Cardiac fibroblast (primary cell): Measurements from ENCODE around the gene ORAI1.
"Not testable (repeated sequence)": the region's sequence is repeated elsewhere in the genome, so short reads cannot be mapped to it uniquely, and the experiment has no call there.

Source experiments
- DNase-seq, 2 donors: peaks; one replicate each; pipeline versions ENCODE4 v3.0.0 to v3.0.0-alpha.2; 2010; ENCODE audit warnings: low read depth in 2 of 2
- H3K4me3 ChIP-seq, 2 donors: replicated peaks in 1 of 2; 1 replicate in 1 of 2; 2 replicates in 1 of 2; pipeline ENCODE4 v1.5.1; 2011; ENCODE audit warnings: low read depth in 2 of 2, low read length in 2 of 2, mild to moderate bottlenecking in 2 of 2, moderate library complexity in 1 of 2
- TF ChIP-seq, protein P1 (sequence below): IDR thresholded peaks from one replicate; pipeline ENCODE4 v1.5.1; 2011; ENCODE audit warnings: low read depth, mild to moderate bottlenecking, low read length, inconsistent platforms

ORAI1 gene

DNA sequence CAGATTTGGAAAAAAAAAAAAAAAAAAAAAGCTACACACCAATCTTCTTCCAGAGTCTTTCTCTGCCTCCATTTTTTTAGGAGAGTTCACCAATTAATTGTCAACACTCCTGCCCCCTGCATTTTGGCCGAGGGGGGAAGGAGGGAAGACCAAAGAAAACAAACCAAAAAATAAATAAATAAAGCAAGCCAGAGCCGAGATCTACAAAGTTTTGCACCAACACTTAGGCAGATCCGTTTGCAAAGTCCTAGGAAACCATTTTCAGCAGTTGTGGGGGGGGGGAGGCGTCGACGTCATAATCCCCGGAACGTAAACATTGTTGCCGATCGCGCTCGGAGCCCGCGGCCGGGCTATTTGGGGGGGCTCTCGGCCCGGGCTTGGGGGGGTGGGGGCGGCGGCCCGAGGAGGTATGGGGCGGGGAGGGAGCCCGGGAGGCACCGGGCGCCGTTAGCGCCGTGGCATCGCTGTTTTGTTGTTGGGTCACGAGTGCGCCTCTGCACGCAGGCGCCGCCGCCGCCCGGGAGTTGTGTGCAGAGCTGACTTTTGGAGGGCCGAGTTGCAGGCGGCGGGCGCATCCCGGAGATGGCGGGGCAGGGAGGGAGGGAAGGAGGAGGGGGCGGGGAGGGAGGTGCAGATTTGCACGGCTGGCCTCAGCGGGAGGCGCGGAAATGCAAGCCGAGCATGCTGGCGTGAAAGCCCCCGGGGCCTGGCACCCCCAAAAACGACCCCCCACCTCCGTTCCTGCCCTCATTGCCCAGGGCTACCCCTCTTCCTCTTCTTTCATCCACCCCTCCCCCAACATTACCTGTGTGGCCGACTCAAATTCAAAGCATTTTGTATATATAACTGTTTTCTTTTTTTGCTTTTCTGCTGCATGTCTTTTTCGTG is 46.1 kb upstream of the ORAI1 start:
- peak; percentile 62 to 72 for DNase-seq
- TF ChIP-seq, protein P1, sequence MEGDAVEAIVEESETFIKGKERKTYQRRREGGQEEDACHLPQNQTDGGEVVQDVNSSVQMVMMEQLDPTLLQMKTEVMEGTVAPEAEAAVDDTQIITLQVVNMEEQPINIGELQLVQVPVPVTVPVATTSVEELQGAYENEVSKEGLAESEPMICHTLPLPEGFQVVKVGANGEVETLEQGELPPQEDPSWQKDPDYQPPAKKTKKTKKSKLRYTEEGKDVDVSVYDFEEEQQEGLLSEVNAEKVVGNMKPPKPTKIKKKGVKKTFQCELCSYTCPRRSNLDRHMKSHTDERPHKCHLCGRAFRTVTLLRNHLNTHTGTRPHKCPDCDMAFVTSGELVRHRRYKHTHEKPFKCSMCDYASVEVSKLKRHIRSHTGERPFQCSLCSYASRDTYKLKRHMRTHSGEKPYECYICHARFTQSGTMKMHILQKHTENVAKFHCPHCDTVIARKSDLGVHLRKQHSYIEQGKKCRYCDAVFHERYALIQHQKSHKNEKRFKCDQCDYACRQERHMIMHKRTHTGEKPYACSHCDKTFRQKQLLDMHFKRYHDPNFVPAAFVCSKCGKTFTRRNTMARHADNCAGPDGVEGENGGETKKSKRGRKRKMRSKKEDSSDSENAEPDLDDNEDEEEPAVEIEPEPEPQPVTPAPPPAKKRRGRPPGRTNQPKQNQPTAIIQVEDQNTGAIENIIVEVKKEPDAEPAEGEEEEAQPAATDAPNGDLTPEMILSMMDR: no peak
- H3K4me3 ChIP-seq: peak overlapping the region; percentile 63 to 65

DNA sequence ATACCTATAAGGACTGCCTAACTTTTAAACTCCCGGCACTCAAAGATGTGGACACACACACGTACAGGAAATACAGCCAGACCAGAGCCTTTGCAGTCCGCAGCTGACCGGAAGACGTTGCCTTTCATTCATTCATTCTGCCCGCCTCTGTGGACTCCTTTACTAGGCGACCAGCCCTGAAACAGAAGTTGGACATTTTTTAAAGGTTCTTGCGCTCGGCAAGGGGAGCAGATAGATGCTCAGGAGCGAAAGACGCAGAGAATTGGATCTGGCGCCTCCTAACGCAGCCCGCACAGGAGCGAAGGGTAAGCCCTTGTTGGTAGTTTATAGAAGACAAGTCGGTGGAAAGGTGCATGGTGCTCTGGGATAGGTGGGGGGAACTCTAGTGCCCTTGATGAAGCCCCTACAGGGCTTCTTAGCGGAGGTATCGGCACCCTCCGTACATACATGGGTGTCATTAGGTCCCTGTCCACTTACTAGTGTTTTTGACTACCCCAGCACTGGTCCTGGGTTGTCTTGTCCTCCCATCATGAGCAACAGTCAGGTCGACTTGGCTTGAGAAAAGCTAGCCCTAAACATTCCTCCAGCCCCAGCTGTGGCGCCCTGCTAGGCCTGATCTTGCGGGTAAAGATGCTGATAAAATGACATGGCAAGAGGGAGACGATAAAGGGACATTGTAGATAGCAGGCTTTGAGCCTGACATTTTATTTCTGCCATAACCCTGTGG is 45.2 kb upstream of the ORAI1 start, which contains the start of gene KDM2B:
TSS of gene KDM2B (minus strand) at position 65 of the 727 bp plus-strand sequence. CDS start 112 bp downstream, outside the sequence.
- peak within 1 kb of the TSS; percentile 63 to 65 for H3K4me3 ChIP-seq
- TF ChIP-seq, protein P1: no peak
- DNase-seq: peak; percentile 68 to 79

DNA sequence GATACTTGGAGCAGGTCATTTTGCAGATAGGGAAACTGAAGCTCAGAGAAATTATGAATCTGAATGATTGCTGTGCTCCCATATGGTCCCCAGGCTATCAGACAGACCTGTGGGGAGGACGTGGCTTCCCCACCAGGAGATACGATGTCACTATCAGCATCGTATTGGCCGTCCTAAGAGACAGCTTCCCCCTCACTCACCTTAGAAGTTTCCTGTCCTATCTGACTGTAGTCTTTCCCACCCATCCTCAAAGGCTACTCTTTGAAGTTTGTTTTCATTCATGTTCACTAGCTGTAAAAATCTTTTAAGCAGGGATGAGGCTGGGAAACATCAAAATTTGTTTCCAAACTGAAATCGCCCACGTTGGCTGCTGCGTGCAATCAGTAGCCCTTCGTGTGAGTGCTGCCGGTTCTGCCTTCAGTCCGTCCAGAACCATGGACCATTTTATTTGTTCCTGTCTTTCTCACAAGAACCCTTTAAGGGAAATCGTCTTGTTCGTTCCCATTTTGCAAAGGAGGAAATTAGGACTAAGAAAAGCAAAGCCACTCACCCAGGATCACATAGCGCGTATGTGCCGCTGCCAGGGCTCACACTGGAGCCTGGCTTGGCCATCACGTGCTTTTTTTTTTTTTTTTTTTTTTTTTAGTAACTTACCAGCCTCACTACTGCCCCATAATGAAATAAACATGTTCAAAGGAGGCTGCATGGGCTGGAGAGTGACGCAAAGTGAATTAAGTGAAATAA is 44.5 kb upstream of the ORAI1 start:
- peak overlapping the region; percentile 63 to 65 for H3K4me3 ChIP-seq
- TF ChIP-seq, protein P1: no peak
- peak; percentile 36 to 57 for DNase-seq

DNA sequence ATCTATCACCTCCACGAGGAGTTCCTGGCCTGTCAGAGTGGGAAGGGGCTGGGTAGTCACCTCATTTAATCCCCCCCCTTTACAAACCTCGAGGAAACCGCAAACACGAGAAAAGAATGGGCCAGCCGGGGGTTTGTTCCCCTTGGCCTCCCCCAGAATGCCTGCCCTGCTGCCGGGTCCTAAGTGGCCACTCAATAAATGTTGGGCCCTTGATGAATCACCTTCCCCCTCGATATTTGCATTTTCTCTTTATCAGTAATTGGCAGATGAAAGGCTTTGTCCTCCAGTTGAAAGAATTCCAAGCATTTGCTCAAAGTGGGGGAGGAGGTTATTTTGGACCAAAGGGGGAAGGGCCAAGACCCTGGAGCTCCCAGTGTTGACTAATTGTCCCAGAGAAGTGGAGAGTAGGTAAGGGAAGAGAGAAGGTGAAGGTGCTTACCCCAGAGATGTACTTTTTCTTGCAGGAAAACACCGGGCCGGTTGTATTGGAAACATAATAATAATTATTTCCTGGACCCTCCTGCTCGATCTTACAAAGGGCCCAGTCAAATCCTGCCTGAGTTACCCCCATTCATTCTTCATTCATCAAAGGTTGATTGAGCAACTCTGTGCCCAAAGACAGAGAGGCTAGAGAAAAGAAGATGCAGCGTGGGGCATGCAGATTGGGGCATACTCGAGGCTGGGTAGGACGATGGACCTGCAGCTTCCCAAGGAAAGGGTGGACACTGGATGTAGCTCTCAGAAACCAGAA is 43.6 kb upstream of the ORAI1 start:
- no peak overlapping the region for H3K4me3 ChIP-seq
- TF ChIP-seq, protein P1: no peak
- DNase-seq: peak; percentile 13 to 39

DNA sequence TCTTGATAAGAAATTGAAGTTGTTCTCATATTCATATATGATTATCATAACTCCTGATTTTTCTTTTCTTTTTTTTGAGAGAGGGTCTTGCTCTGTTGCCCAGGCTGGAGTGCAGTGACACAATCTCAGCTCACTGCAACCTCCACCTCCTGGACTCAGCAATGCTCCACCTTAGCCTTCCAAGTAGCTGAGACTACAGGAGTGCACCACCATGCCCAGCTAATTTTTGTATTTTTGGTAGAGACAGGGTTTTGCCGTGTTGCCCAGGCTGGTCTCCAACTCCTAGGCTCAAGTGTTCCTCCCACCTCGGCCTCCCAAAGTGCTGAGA is 43.0 kb upstream of the ORAI1 start:
- H3K4me3 ChIP-seq, DNase-seq: not testable (repeated sequence)

DNA sequence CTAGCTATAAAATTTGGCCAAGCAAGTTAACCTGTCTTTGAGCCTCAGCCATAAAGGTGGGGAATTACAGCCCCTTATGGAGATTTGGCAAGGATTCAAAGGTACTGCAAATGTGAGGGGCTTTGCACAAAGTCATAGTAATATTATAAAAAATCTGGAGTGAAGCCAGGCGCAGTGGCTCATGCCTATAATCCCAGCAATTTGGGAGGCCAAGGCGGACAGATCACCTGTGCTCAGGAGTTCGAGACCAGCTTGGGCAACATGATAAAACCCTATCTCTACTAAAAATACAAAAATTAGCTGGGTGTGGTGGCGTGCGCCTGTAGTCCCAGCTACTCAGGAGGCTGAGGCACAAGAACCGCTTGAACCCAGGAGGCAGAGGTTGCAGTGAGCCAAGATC is 41.4 kb upstream of the ORAI1 start:
- DNase-seq, H3K4me3 ChIP-seq: not testable (repeated sequence)

DNA sequence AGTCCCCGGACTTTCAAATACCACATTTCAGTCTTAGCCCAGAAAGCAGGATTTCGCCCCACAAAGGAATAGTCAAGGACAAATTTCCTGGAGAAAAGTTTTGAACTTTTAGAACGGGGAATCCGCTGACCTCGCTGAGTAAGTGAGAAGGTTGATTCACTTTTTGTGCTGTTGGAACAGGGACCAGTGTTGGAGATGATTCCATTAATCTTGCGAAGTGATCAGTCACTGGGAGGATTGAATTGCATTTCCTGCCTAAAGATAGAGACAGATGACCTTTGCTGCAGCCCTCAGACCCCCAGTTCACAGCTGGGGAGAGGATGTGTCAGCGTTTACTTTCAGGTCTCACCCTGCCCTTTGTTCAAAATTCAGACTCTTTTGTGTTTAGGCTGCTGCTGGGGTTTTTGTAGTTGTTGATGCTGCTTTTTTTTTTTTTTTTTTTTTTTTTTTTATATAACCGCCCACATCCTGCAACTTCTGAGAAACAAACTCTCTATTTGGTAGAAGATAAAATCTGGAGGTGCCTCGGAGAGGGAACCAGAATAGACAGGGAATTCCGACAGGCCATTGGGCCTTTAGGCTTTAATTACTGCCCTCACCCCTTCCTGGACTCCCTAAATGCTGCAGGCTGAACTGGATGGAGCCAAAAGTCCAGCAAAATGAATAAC is 35.7 kb upstream of the ORAI1 start:
- peak in 1 of 2 donors; percentile 29 for DNase-seq
- TF ChIP-seq, protein P1: no peak
- peak overlapping the region in 1 of 2 donors; percentile 30 for H3K4me3 ChIP-seq
